ENCODE results near the gene NTN4. TPM values are rescaled to one million over a fixed set of nuclear protein-coding genes. Genes with fewer than 3 reads are reported as not detected.

NTN4 gene
- total and polyA plus RNA-seq, 2 experiments from 2014 or later, result 35.2 to 63.7 TPM

GRCh38 chr12:95718006-95718431 is 72.5 kb downstream of the NTN4 start:
- no peaks in the 10 kb centered on the region for H4K20me1 ChIP-seq (ENCODE audit: insufficient read depth)
- no peaks in the 10 kb centered on the region for H3K27me3 ChIP-seq (replicated peaks; ENCODE audit: insufficient read depth)
- H3K9me3 ChIP-seq (ENCODE audit: low read depth), result no peaks in the 10 kb centered on the region
- 75 to 82% methylated on average over 3 of the region's 3 CpGs for WGBS, 2 experiments (ENCODE audit: low coverage in 1 of 2, low lambda C conversion rate in 2 of 2, missing lambda C conversion rate in 2 of 2)
- no peak overlapping the region for H3K27ac ChIP-seq
- TF ChIP-seq EZH2phosphoT487 (IDR thresholded peaks at IDR 0.05; ENCODE audit: insufficient read depth, low read depth) (no peak), EZH2 (IDR thresholded peaks at IDR 0.05; ENCODE audit: insufficient read depth, poor library complexity, severe bottlenecking) (no peak)
- H3F3A ChIP-seq (ENCODE audit: insufficient read depth), result no peaks in the 10 kb centered on the region
- in situ Hi-C loops (cut with MboI), result no loop called here
- H3K36me3 ChIP-seq (ENCODE audit: low read depth), result no peaks in the 10 kb centered on the region
- no peaks in the 10 kb centered on the region for H3K9me2 ChIP-seq (ENCODE audit: insufficient read depth)
- DNase-seq, result no peak
- H3K4me3 ChIP-seq, result no peak overlapping the region
- H3K9ac ChIP-seq, result no peak overlapping the region
- no peaks in the 10 kb centered on the region for H3K4me1 ChIP-seq (ENCODE audit: insufficient read depth)
- no peak overlapping the region for H3K4me2 ChIP-seq (ENCODE audit: unreplicated experiment)
- H2AFZ ChIP-seq, result no peak overlapping the region
- no peaks in the 10 kb centered on the region for H3K79me2 ChIP-seq (ENCODE audit: insufficient read depth)

- H3K9me3 ChIP-seq (ENCODE audit: low read depth), result no peaks in the 10 kb centered on the region
- no peaks in the 10 kb centered on the region for H3F3A ChIP-seq (ENCODE audit: insufficient read depth)
- no peak overlapping the region for H3K9ac ChIP-seq
- 84 to 89% methylated on average over 5 of the region's 5 CpGs for WGBS, 2 experiments (ENCODE audit: low coverage in 1 of 2, low lambda C conversion rate in 2 of 2, missing lambda C conversion rate in 2 of 2)
- H3K4me1 ChIP-seq (ENCODE audit: insufficient read depth), result no peaks in the 10 kb centered on the region
- H3K4me2 ChIP-seq (ENCODE audit: unreplicated experiment), result no peak overlapping the region
- H3K27me3 ChIP-seq (replicated peaks; ENCODE audit: insufficient read depth), result no peaks in the 10 kb centered on the region
- H3K27ac ChIP-seq, result no peak overlapping the region
- no peak overlapping the region for H2AFZ ChIP-seq
- in situ Hi-C loops (cut with MboI), result no loop called here
- DNase-seq, result no peak
- H4K20me1 ChIP-seq (ENCODE audit: insufficient read depth), result no peaks in the 10 kb centered on the region
- H3K79me2 ChIP-seq (ENCODE audit: insufficient read depth), result no peaks in the 10 kb centered on the region
- no peak for TF ChIP-seq EZH2phosphoT487 (IDR thresholded peaks at IDR 0.05; ENCODE audit: insufficient read depth, low read depth)
- TF ChIP-seq EZH2 (IDR thresholded peaks at IDR 0.05; ENCODE audit: insufficient read depth, poor library complexity, severe bottlenecking), result no peak
- H3K4me3 ChIP-seq, result no peak overlapping the region
- no peaks in the 10 kb centered on the region for H3K9me2 ChIP-seq (ENCODE audit: insufficient read depth)
- no peaks in the 10 kb centered on the region for H3K36me3 ChIP-seq (ENCODE audit: low read depth)
These were observed 73.1 kb downstream of the NTN4 start for GRCh38 chr12:95717316-95717928.

- H3K9me2 ChIP-seq (ENCODE audit: insufficient read depth), result no peaks in the 10 kb centered on the region
- in situ Hi-C loops (cut with MboI), result no loop called here
- WGBS, 2 experiments (ENCODE audit: low coverage in 1 of 2, low lambda C conversion rate in 2 of 2, missing lambda C conversion rate in 2 of 2), result 94 to 100% methylated on average over 1 of the region's 1 CpG
- H3K27me3 ChIP-seq (replicated peaks; ENCODE audit: insufficient read depth), result no peaks in the 10 kb centered on the region
- H3K4me3 ChIP-seq, result no peak overlapping the region
- no peak overlapping the region for H2AFZ ChIP-seq
- no peaks in the 10 kb centered on the region for H3F3A ChIP-seq (ENCODE audit: insufficient read depth)
- no peaks in the 10 kb centered on the region for H4K20me1 ChIP-seq (ENCODE audit: insufficient read depth)
- no peak overlapping the region for H3K9ac ChIP-seq
- H3K9me3 ChIP-seq (ENCODE audit: low read depth), result no peaks in the 10 kb centered on the region
- DNase-seq, result no peak
- H3K4me2 ChIP-seq (ENCODE audit: unreplicated experiment), result no peak overlapping the region
- no peaks in the 10 kb centered on the region for H3K4me1 ChIP-seq (ENCODE audit: insufficient read depth)
- H3K36me3 ChIP-seq (ENCODE audit: low read depth), result no peaks in the 10 kb centered on the region
- no peak overlapping the region for H3K27ac ChIP-seq
- no peak for TF ChIP-seq EZH2 (IDR thresholded peaks at IDR 0.05; ENCODE audit: insufficient read depth, poor library complexity, severe bottlenecking)
- no peak for TF ChIP-seq EZH2phosphoT487 (IDR thresholded peaks at IDR 0.05; ENCODE audit: insufficient read depth, low read depth)
- H3K79me2 ChIP-seq (ENCODE audit: insufficient read depth), result no peaks in the 10 kb centered on the region
These were observed 75.4 kb downstream of the NTN4 start for GRCh38 chr12:95715177-95715576.

GRCh38 chr12:95712269-95712668 is 78.3 kb downstream of the NTN4 start:
- TF ChIP-seq EZH2phosphoT487 (IDR thresholded peaks at IDR 0.05; ENCODE audit: insufficient read depth, low read depth) (no peak), EZH2 (IDR thresholded peaks at IDR 0.05; ENCODE audit: insufficient read depth, poor library complexity, severe bottlenecking) (no peak)
- no peak for DNase-seq
- peaks cover 3% of the 10 kb centered on the region for H3K36me3 ChIP-seq (ENCODE audit: low read depth)
- H3K27me3 ChIP-seq (replicated peaks; ENCODE audit: insufficient read depth), result no peaks in the 10 kb centered on the region
- no peak overlapping the region for H3K27ac ChIP-seq
- H3F3A ChIP-seq (ENCODE audit: insufficient read depth), result no peaks in the 10 kb centered on the region
- in situ Hi-C loops (cut with MboI), result no loop called here
- H3K4me1 ChIP-seq (ENCODE audit: insufficient read depth), result no peaks in the 10 kb centered on the region
- H3K9ac ChIP-seq, result no peak overlapping the region
- no peaks in the 10 kb centered on the region for H3K79me2 ChIP-seq (ENCODE audit: insufficient read depth)
- H3K9me2 ChIP-seq (ENCODE audit: insufficient read depth), result no peaks in the 10 kb centered on the region
- H3K4me3 ChIP-seq, result no peak overlapping the region
- no peaks in the 10 kb centered on the region for H4K20me1 ChIP-seq (ENCODE audit: insufficient read depth)
- 63 to 67% methylated on average over 3 of the region's 3 CpGs for WGBS, 2 experiments (ENCODE audit: low coverage in 1 of 2, low lambda C conversion rate in 2 of 2, missing lambda C conversion rate in 2 of 2)
- H2AFZ ChIP-seq, result no peak overlapping the region
- no peaks in the 10 kb centered on the region for H3K9me3 ChIP-seq (ENCODE audit: low read depth)
- no peak overlapping the region for H3K4me2 ChIP-seq (ENCODE audit: unreplicated experiment)
